GM21786 (cell line): ENCODE measurements around the gene UGT1A8.

ENCODE experiments used
- ATAC-seq: cut with Tn5 transposase; IDR thresholded peaks from one replicate; pipeline ENCODE4 v1.9.1; 2021; ENCODE audit not compliant: unreplicated experiment

UGT1A8 gene

GRCh38 chr2:233760043-233760442 is 142.6 kb downstream of the UGT1A8 start, which contains the start of gene UGT1A1:
UGT1A1 (plus strand) TSS chr2:233760270; CDS start chr2:233760288, 18 bp downstream.
- ATAC-seq, result no peak

GRCh38 chr2:233761040-233761769 is 143.8 kb downstream of the UGT1A8 start:
- no peak for ATAC-seq

GRCh38 chr2:233764264-233764663 is 146.8 kb downstream of the UGT1A8 start:
- no peak for ATAC-seq

- ATAC-seq, result no peak
These were observed 147.3 kb downstream of the UGT1A8 start for GRCh38 chr2:233764761-233765160.

GRCh38 chr2:233766416-233766815 is 149.0 kb downstream of the UGT1A8 start:
- ATAC-seq, result no peak

GRCh38 chr2:233768076-233768475 is 150.6 kb downstream of the UGT1A8 start:
- no peak for ATAC-seq

GRCh38 chr2:233769260-233769659 is 151.8 kb downstream of the UGT1A8 start:
- ATAC-seq, result no peak

GRCh38 chr2:233772153-233772552 is 154.7 kb downstream of the UGT1A8 start:
- ATAC-seq, result no peak

GRCh38 chr2:233772583-233772982 is 155.2 kb downstream of the UGT1A8 start:
- ATAC-seq, result no peak

GRCh38 chr2:233773854-233774253 is 156.4 kb downstream of the UGT1A8 start:
- no peak for ATAC-seq

GRCh38 chr2:233775414-233775813 is 158.0 kb downstream of the UGT1A8 start:
- no peak for ATAC-seq

GRCh38 chr2:233778030-233778429 is 160.6 kb downstream of the UGT1A8 start, which contains the start of gene MROH2A:
MROH2A (plus strand) TSS chr2:233778330; CDS start chr2:233779359, 1,029 bp downstream.
- no peak for ATAC-seq

GRCh38 chr2:233779722-233780121 is 162.3 kb downstream of the UGT1A8 start:
- no peak for ATAC-seq

- no peak for ATAC-seq
These were observed 163.3 kb downstream of the UGT1A8 start for GRCh38 chr2:233780771-233781170.

- no peak for ATAC-seq
These were observed 172.1 kb downstream of the UGT1A8 start for GRCh38 chr2:233789554-233789953.

- no peak for ATAC-seq
These were observed 173.9 kb downstream of the UGT1A8 start for GRCh38 chr2:233791151-233791882.

GRCh38 chr2:233791883-233792329 is 174.5 kb downstream of the UGT1A8 start:
- no peak for ATAC-seq

GRCh38 chr2:233792720-233793119 is 175.3 kb downstream of the UGT1A8 start:
- no peak for ATAC-seq

- ATAC-seq, result no peak
These were observed 176.2 kb downstream of the UGT1A8 start for GRCh38 chr2:233793465-233794127.

GRCh38 chr2:233794128-233794658 is 176.8 kb downstream of the UGT1A8 start:
- no peak for ATAC-seq

GRCh38 chr2:233795735-233796171 is 178.3 kb downstream of the UGT1A8 start:
- no peak for ATAC-seq
